SW480 (cell line): Measurements from ENCODE around the gene PAQR5.
A peak's percentile ranks its signal among the peaks of the same experiment; 100 is the strongest.
"Not testable (repeated sequence)": the region's sequence is repeated elsewhere in the genome, so short reads cannot be mapped to it uniquely, and the experiment has no call there.

Experiments used
- DNase-seq: peaks from one replicate; pipeline ENCODE4 v3.0.0-alpha.2; 2016; ENCODE audit warnings: low spot score

Gene PAQR5

GRCh38 chr15:69298697-69299441, at the start of gene PAQR5:
PAQR5 (plus strand) TSS chr15:69298912; CDS start chr15:69360081, 61,169 bp downstream.
- peak; percentile 43 for DNase-seq

- DNase-seq = no peak
Observed at GRCh38 chr15:69253156-69253555, 45.6 kb upstream of the PAQR5 start.

- DNase-seq = peak; percentile 51
Observed at GRCh38 chr15:69265347-69265955, 33.3 kb upstream of the PAQR5 start.

GRCh38 chr15:69271217-69271616, 27.5 kb upstream of the PAQR5 start:
- no peak for DNase-seq

- DNase-seq = no peak
Observed at GRCh38 chr15:69272139-69272538, 26.6 kb upstream of the PAQR5 start.

- DNase-seq = no peak
Observed at GRCh38 chr15:69272891-69273290, 25.8 kb upstream of the PAQR5 start.

- DNase-seq = no peak
Observed at GRCh38 chr15:69275074-69275670, 23.5 kb upstream of the PAQR5 start.

GRCh38 chr15:69275933-69276560, 22.7 kb upstream of the PAQR5 start:
- DNase-seq = no peak

- DNase-seq = no peak
Observed at GRCh38 chr15:69277316-69277715, 21.4 kb upstream of the PAQR5 start.

- no peak for DNase-seq
Observed at GRCh38 chr15:69279636-69280035, 19.1 kb upstream of the PAQR5 start.

- no peak for DNase-seq
Observed at GRCh38 chr15:69280783-69281182, 17.9 kb upstream of the PAQR5 start.

GRCh38 chr15:69282104-69282743, 16.5 kb upstream of the PAQR5 start:
- DNase-seq = no peak

- no peak for DNase-seq
Observed at GRCh38 chr15:69285834-69286233, 12.9 kb upstream of the PAQR5 start.

GRCh38 chr15:69288011-69288410, 10.7 kb upstream of the PAQR5 start:
- DNase-seq = no peak

- no peak for DNase-seq
Observed at GRCh38 chr15:69288531-69289341, 10.0 kb upstream of the PAQR5 start.

GRCh38 chr15:69289342-69290146, 9.2 kb upstream of the PAQR5 start:
- DNase-seq = no peak

GRCh38 chr15:69290346-69291164, 8.2 kb upstream of the PAQR5 start:
- DNase-seq = no peak

GRCh38 chr15:69291651-69292050, 7.1 kb upstream of the PAQR5 start:
- DNase-seq = not testable (repeated sequence)

GRCh38 chr15:69292826-69293420, 5.8 kb upstream of the PAQR5 start:
- DNase-seq = no peak
